Measurements from ENCODE around the gene TPGS2. TPM values are rescaled to one million over a fixed set of nuclear protein-coding genes. Genes with fewer than 3 reads are reported as not detected.
A peak's percentile ranks its signal among the peaks of the same experiment; 100 is the strongest.

Gene TPGS2
- total and polyA plus RNA-seq, 2 of the 8 experiments (the other 6 are each of a cell fraction or from before 2014, with no cell fraction given), result 151 to 273 TPM

- no peak for TF ChIP-seq EP300 (IDR thresholded peaks at IDR 0.05; ENCODE audit: borderline replicate concordance in 1 of 2, low read depth in 2 of 2, low read length in 2 of 2)
- TF ChIP-seq CTCF (IDR thresholded peaks at IDR 0.05; ENCODE audit: control extremely low read depth in 1 of 3, insufficient read depth in 1 of 3, low read depth in 1 of 3, low read length in 3 of 3), result peak in 2 of 3 experiments; percentile 76 to 90; a peak in 3 of 4 replicates
- no peak for TF ChIP-seq SP2 (IDR thresholded peaks at IDR 0.05; ENCODE audit: low read length)
Observed at GRCh38 chr18:36809590-36810381, 19.0 kb downstream of the TPGS2 start (continued).

Data from H1 (cell line).